ENCODE measurements around the gene DDIT3.

Gene DDIT3

GRCh38 chr12:57543581-57543980, 23.3 kb upstream of the DDIT3 start:
- no peak overlapping the region for H3K27ac ChIP-seq (ENCODE audit: low read depth, low read length)
- H3K79me2 ChIP-seq (ENCODE audit: control insufficient read depth, low read length): peaks cover 31% of the 10 kb centered on the region
- no peaks in the 10 kb centered on the region for H4K20me1 ChIP-seq (ENCODE audit: control insufficient read depth, insufficient read depth, low read depth, low read length)
- no peaks in the 10 kb centered on the region for H3K9me2 ChIP-seq (replicated peaks; ENCODE audit: control insufficient read depth, low read length)
- H3K27me3 ChIP-seq (ENCODE audit: control insufficient read depth, low read length): peaks cover under 1% of the 10 kb centered on the region; the same call in 1 of the 2 replicates
- no peak overlapping the region for H3K4me2 ChIP-seq (ENCODE audit: low read length)
- peaks cover 30% of the 10 kb centered on the region for H3K36me3 ChIP-seq (ENCODE audit: control insufficient read depth, low read length)
- peaks cover 9% of the 10 kb centered on the region for H3F3A ChIP-seq (ENCODE audit: control insufficient read depth, insufficient read depth)
- TF ChIP-seq EZH2phosphoT487 (IDR thresholded peaks at IDR 0.05; ENCODE audit: borderline replicate concordance, low read length) (no peak), CTCF (IDR thresholded peaks at IDR 0.05; ENCODE audit: low read depth, low read length, poor library complexity, severe bottlenecking) (no peak)
- peaks cover 24% of the 10 kb centered on the region for H3K4me1 ChIP-seq (ENCODE audit: control insufficient read depth, low read length)
- no peaks in the 10 kb centered on the region for H3K9me3 ChIP-seq (ENCODE audit: control insufficient read depth, insufficient read depth, low read length)
- no peak overlapping the region for H3K4me3 ChIP-seq (ENCODE audit: low read length)

- Histone ChIP-seq H4K20me1 (ENCODE audit: control insufficient read depth, insufficient read depth, low read depth, low read length) (no peaks in the 10 kb centered on the region), H3K9me2 (replicated peaks; ENCODE audit: control insufficient read depth, low read length) (no peaks in the 10 kb centered on the region), H3K4me1 (ENCODE audit: control insufficient read depth, low read length) (peaks cover 17% of the 10 kb centered on the region), H3K27me3 (ENCODE audit: control insufficient read depth, low read length) (no peaks in the 10 kb centered on the region), H3K27ac (ENCODE audit: low read depth, low read length) (no peak overlapping the region), H3K4me2 (ENCODE audit: low read length) (no peak overlapping the region), H3K9me3 (ENCODE audit: control insufficient read depth, insufficient read depth, low read length) (no peaks in the 10 kb centered on the region), H3K36me3 (ENCODE audit: control insufficient read depth, low read length) (peaks cover 29% of the 10 kb centered on the region), H3K4me3 (ENCODE audit: low read length) (no peak overlapping the region), H3F3A (ENCODE audit: control insufficient read depth, insufficient read depth) (peaks cover 3% of the 10 kb centered on the region; the same call in 1 of the 2 replicates), H3K79me2 (ENCODE audit: control insufficient read depth, low read length) (peaks cover 29% of the 10 kb centered on the region)
- no peak for TF ChIP-seq EZH2phosphoT487 (IDR thresholded peaks at IDR 0.05; ENCODE audit: borderline replicate concordance, low read length)
- TF ChIP-seq CTCF (IDR thresholded peaks at IDR 0.05; ENCODE audit: low read depth, low read length, poor library complexity, severe bottlenecking): no peak
Observed at GRCh38 chr12:57541717-57542116, 21.4 kb upstream of the DDIT3 start.

GRCh38 chr12:57541001-57541400, 20.7 kb upstream of the DDIT3 start:
- Histone ChIP-seq H3K9me2 (replicated peaks; ENCODE audit: control insufficient read depth, low read length) (no peaks in the 10 kb centered on the region), H3K36me3 (ENCODE audit: control insufficient read depth, low read length) (peaks cover 27% of the 10 kb centered on the region), H3K79me2 (ENCODE audit: control insufficient read depth, low read length) (peaks cover 22% of the 10 kb centered on the region), H3K27me3 (ENCODE audit: control insufficient read depth, low read length) (no peaks in the 10 kb centered on the region), H3K4me3 (ENCODE audit: low read length) (no peak overlapping the region), H4K20me1 (ENCODE audit: control insufficient read depth, insufficient read depth, low read depth, low read length) (no peaks in the 10 kb centered on the region), H3K4me2 (ENCODE audit: low read length) (no peak overlapping the region), H3K9me3 (ENCODE audit: control insufficient read depth, insufficient read depth, low read length) (no peaks in the 10 kb centered on the region), H3F3A (ENCODE audit: control insufficient read depth, insufficient read depth) (peaks cover 3% of the 10 kb centered on the region; the same call in 1 of the 2 replicates), H3K4me1 (ENCODE audit: control insufficient read depth, low read length) (peaks cover 13% of the 10 kb centered on the region), H3K27ac (ENCODE audit: low read depth, low read length) (no peak overlapping the region)
- TF ChIP-seq CTCF (IDR thresholded peaks at IDR 0.05; ENCODE audit: low read depth, low read length, poor library complexity, severe bottlenecking) (no peak), EZH2phosphoT487 (IDR thresholded peaks at IDR 0.05; ENCODE audit: borderline replicate concordance, low read length) (no peak)

Measured in DOHH2 (cell line).